Neural progenitor cell (in vitro differentiated cells): ENCODE data around the gene INPP4B. TPM values are rescaled to one million over a fixed set of nuclear protein-coding genes. Genes with fewer than 3 reads are reported as not detected.

ENCODE experiments used
- DNase-seq: peaks from one replicate; pipeline ENCODE4 v3.0.0-alpha.2; 2016; ENCODE audit warnings: low spot score
- H2AFZ ChIP-seq: fragments of 200-600 bp; sonication (generic); replicated peaks from 2 replicates; pipeline ENCODE4 v1.6.1; 2016; ENCODE audit warnings: antibody characterized with exemption
- H3F3A ChIP-seq: fragments of 200-600 bp; sonication (generic); 2 replicates; pipeline ENCODE4 v1.6.1; 2016; ENCODE audit warnings: antibody characterized with exemption, low read depth
- H3K27ac ChIP-seq: fragments of 200-600 bp; sonication (generic); 2 replicates; pipeline ENCODE4 v1.5.1; 2016; ENCODE audit warnings: mild to moderate bottlenecking
- H3K27me3 ChIP-seq: fragments of 200-600 bp; sonication (generic); 2 replicates; pipeline ENCODE4 v1.6.1; 2016; ENCODE audit warnings: mild to moderate bottlenecking, moderate library complexity
- H3K36me3 ChIP-seq: fragments of 200-600 bp; sonication (generic); 2 replicates; pipeline ENCODE4 v1.5.1; 2016
- H3K4me1 ChIP-seq: fragments of 200-600 bp; sonication (generic); 2 replicates; pipeline ENCODE4 v1.6.1; 2016; ENCODE audit warnings: mixed run types
- H3K4me2 ChIP-seq: fragments of 200-600 bp; sonication (generic); 2 replicates; pipeline ENCODE4 v1.6.1; 2016
- H3K4me3 ChIP-seq: fragments of 200-600 bp; sonication (generic); 2 replicates; pipeline ENCODE4 v1.5.1; 2016
- H3K79me2 ChIP-seq: fragments of 200-600 bp; sonication (generic); 2 replicates; pipeline ENCODE4 v1.6.1; 2016; ENCODE audit warnings: low read depth
- H3K9ac ChIP-seq: fragments of 200-600 bp; sonication (generic); 2 replicates; pipeline ENCODE4 v1.6.1; 2016
- H3K9me3 ChIP-seq: fragments of 200-600 bp; sonication (generic); 2 replicates; pipeline ENCODE4 v1.5.1; 2016; ENCODE audit warnings: low read depth
- H4K20me1 ChIP-seq: fragments of 200-600 bp; sonication (generic); 2 replicates; pipeline ENCODE4 v1.6.1; 2016; ENCODE audit warnings: low read depth
- H3K27ac Mint-ChIP-seq: 3 replicates; pipeline ENCODE4 v1.8.0; 2021; ENCODE audit warnings: mixed read lengths
- H3K27me3 Mint-ChIP-seq: 2 replicates; pipeline ENCODE4 v1.8.0; 2022; ENCODE audit warnings: low read depth, mild to moderate bottlenecking, inconsistent platforms, moderate library complexity, mixed read lengths; ENCODE audit not compliant: insufficient read depth
- H3K36me3 Mint-ChIP-seq: 3 replicates; pipeline ENCODE4 v1.8.0; 2021; ENCODE audit warnings: mixed read lengths
- H3K4me1 Mint-ChIP-seq: 3 replicates; pipeline ENCODE4 v1.8.0; 2021; ENCODE audit warnings: mixed read lengths
- H3K4me3 Mint-ChIP-seq: 3 replicates; pipeline ENCODE4 v1.8.0; 2021; ENCODE audit warnings: mild to moderate bottlenecking, moderate library complexity, mixed read lengths
- H3K9me3 Mint-ChIP-seq: 3 replicates; pipeline ENCODE4 v1.8.0; 2020; ENCODE audit warnings: mixed read lengths
- CTCF ChIP-seq: fragments of 200-600 bp; sonication (generic); IDR thresholded peaks from 2 replicates; pipeline ENCODE4 v1.5.1; 2017; ENCODE audit warnings: antibody characterized with exemption, mild to moderate bottlenecking
- EZH2 ChIP-seq: fragments of 200-600 bp; sonication (generic); IDR thresholded peaks from 2 replicates; pipeline ENCODE4 v1.6.1; 2017; ENCODE audit warnings: antibody characterized with exemption, mild to moderate bottlenecking, moderate library complexity
- EZH2phosphoT487 ChIP-seq: fragments of 200-600 bp; sonication (generic); IDR thresholded peaks from 2 replicates; pipeline ENCODE4 v1.6.1; 2017; ENCODE audit warnings: antibody characterized with exemption
- total RNA-seq: library from RNA; depleted of rRNA; stranded (reverse); fragments of >200 nt; gene quantifications from 2 replicates; pipeline ENCODE4 v1.2.3, GENCODE V29; 2015; ENCODE audit warnings: low replicate concordance

INPP4B gene
- total RNA-seq, 1 donor from 2014 or later = 1.3 TPM

- Histone ChIP-seq H2AFZ (no peak overlapping the region), H3K4me2 (no peak overlapping the region), H3K4me1 (no peaks in the 10 kb centered on the region), H3K9ac (no peak overlapping the region), H3K27ac (no peak overlapping the region), H3K4me3 (no peak overlapping the region), H3K36me3 (no peaks in the 10 kb centered on the region), H3K27me3 (no peaks in the 10 kb centered on the region), H4K20me1 (no peaks in the 10 kb centered on the region), H3K79me2 (no peaks in the 10 kb centered on the region), H3F3A (no peaks in the 10 kb centered on the region), H3K9me3 (no peaks in the 10 kb centered on the region)
- H3K4me3 Mint-ChIP-seq = no peak overlapping the region
- TF ChIP-seq CTCF (no peak), EZH2 (no peak)
- H3K4me1 Mint-ChIP-seq = no peaks in the 10 kb centered on the region
- no peak overlapping the region for H3K27ac Mint-ChIP-seq
- no peaks in the 10 kb centered on the region for H3K36me3 Mint-ChIP-seq
- peaks cover 2% of the 10 kb centered on the region for H3K9me3 Mint-ChIP-seq
- no peak for DNase-seq
- no peaks in the 10 kb centered on the region for H3K27me3 Mint-ChIP-seq
Observed at GRCh38 chr4:142291299-142292050, 554.6 kb downstream of the INPP4B start.

GRCh38 chr4:142287371-142287770, 558.7 kb downstream of the INPP4B start:
- no peak overlapping the region for H2AFZ ChIP-seq
- Mint-ChIP-seq H3K27me3 (no peaks in the 10 kb centered on the region), H3K36me3 (no peaks in the 10 kb centered on the region), H3K4me3 (no peak overlapping the region), H3K4me1 (no peaks in the 10 kb centered on the region), H3K9me3 (peaks cover 2% of the 10 kb centered on the region), H3K27ac (no peak overlapping the region)
- H3K4me1 ChIP-seq = no peaks in the 10 kb centered on the region
- no peak overlapping the region for H3K9ac ChIP-seq
- H3K4me2 ChIP-seq = no peak overlapping the region
- no peaks in the 10 kb centered on the region for H3F3A ChIP-seq
- H3K79me2 ChIP-seq = no peaks in the 10 kb centered on the region
- H3K27ac ChIP-seq = no peak overlapping the region
- H3K36me3 ChIP-seq = no peaks in the 10 kb centered on the region
- H3K9me3 ChIP-seq = no peaks in the 10 kb centered on the region
- no peaks in the 10 kb centered on the region for H3K27me3 ChIP-seq
- no peak for TF ChIP-seq EZH2phosphoT487
- TF ChIP-seq CTCF = no peak
- no peak for TF ChIP-seq EZH2
- DNase-seq = no peak
- no peaks in the 10 kb centered on the region for H4K20me1 ChIP-seq
- no peak overlapping the region for H3K4me3 ChIP-seq

- no peak for DNase-seq
- Mint-ChIP-seq H3K27me3 (no peaks in the 10 kb centered on the region), H3K4me3 (no peak overlapping the region), H3K27ac (no peak overlapping the region), H3K36me3 (no peaks in the 10 kb centered on the region), H3K9me3 (no peaks in the 10 kb centered on the region), H3K4me1 (no peaks in the 10 kb centered on the region)
- Histone ChIP-seq H3K27ac (no peak overlapping the region), H3K27me3 (no peaks in the 10 kb centered on the region), H4K20me1 (no peaks in the 10 kb centered on the region), H3K4me3 (no peak overlapping the region), H3K4me2 (no peak overlapping the region), H3K79me2 (no peaks in the 10 kb centered on the region), H3K36me3 (no peaks in the 10 kb centered on the region), H3K9ac (no peak overlapping the region), H3F3A (no peaks in the 10 kb centered on the region), H3K9me3 (no peaks in the 10 kb centered on the region), H3K4me1 (no peaks in the 10 kb centered on the region), H2AFZ (no peak overlapping the region)
- TF ChIP-seq EZH2 (no peak), CTCF (no peak)
Observed at GRCh38 chr4:142285222-142285583, 560.9 kb downstream of the INPP4B start.
